ENCODE results near the gene NOX5. TPM values are rescaled to one million over a fixed set of nuclear protein-coding genes. Genes with fewer than 3 reads are reported as not detected.

Gene NOX5
- total RNA-seq (0.05 TPM in 1 of 2 replicates, not detected in the other), polyA plus RNA-seq (0.01 and 0.26 TPM in 2 replicates), polyA minus RNA-seq (under 0.01 and 0.09 TPM in 2 replicates)
- 0.09 TPM for total RNA-seq (2013)

GRCh38 chr15:69014454-69014853 is at the start of gene NOX5:
Gene NOX5 (plus strand): TSS chr15:69014695. CDS start chr15:69014736, 41 bp downstream.
- Histone ChIP-seq H2AFZ (ENCODE audit: insufficient read depth, low read depth, low read length, poor library complexity, severe bottlenecking) (no peak within 1 kb of the TSS), H3K4me1 (ENCODE audit: control insufficient read depth in 2 of 2, insufficient read depth in 2 of 2, low read length in 2 of 2) (no peaks in the 10 kb centered on the region), H3K9me3 (ENCODE audit: control extremely low read depth in 1 of 3, control insufficient read depth in 2 of 3, insufficient read depth in 1 of 3, low read length in 2 of 3) (peaks cover 0 to 17% (median 2%) of the 10 kb centered on the region in 3 donors), H3K4me2 (replicated peaks; ENCODE audit: low read depth, low read length, poor library complexity, severe bottlenecking) (no peak within 1 kb of the TSS), H3K9ac (ENCODE audit: low read length) (no peak within 1 kb of the TSS), H3K27ac (ENCODE audit: low read length in 2 of 2) (no peak within 1 kb of the TSS), H3K36me3 (replicated peaks in 1 of 2; ENCODE audit: control extremely low read depth in 1 of 2, control insufficient read depth in 1 of 2, extremely low read depth in 1 of 2, insufficient read depth in 2 of 2, low read length in 1 of 2) (no peaks in the 10 kb centered on the region), H3K27me3 (replicated peaks in 1 of 4; ENCODE audit: control extremely low read depth in 1 of 4, control insufficient read depth in 3 of 4, insufficient read depth in 4 of 4, low read length in 3 of 4) (no peaks in the 10 kb centered on the region), H4K20me1 (ENCODE audit: control insufficient read depth, insufficient read depth, low read length, poor library complexity, severe bottlenecking) (no peaks in the 10 kb centered on the region), H3K4me3 (ENCODE audit: control extremely low read depth in 1 of 5, extremely low read depth in 1 of 5, insufficient read depth in 1 of 5, low read depth in 2 of 5, low read length in 4 of 5) (no peak within 1 kb of the TSS), H3K79me2 (ENCODE audit: control insufficient read depth, insufficient read depth, low read length) (no peaks in the 10 kb centered on the region)
- ChIA-PET POLR2A (no interaction called here), CTCF (no interaction called here)
- 89% methylated on average over 1 of the region's 1 CpG for WGBS (ENCODE audit: insufficient coverage)
- Mint-ChIP-seq H3K4me1 (no peaks in the 10 kb centered on the region), H3K4me3 (no peak within 1 kb of the TSS), H3K9me3 (ENCODE audit: insufficient read depth) (peaks cover 3% of the 10 kb centered on the region), H3K27ac (no peak within 1 kb of the TSS), H3K27me3 (peaks cover 18% of the 10 kb centered on the region)
- DNase-seq, result no peak
- no peak for TF ChIP-seq EZH2 (IDR thresholded peaks at IDR 0.05; ENCODE audit: borderline replicate concordance, insufficient read depth, low read depth, low read length, poor library complexity, severe bottlenecking)
- TF ChIP-seq CTCF (IDR thresholded peaks at IDR 0.05), result no peak
- no peak for ATAC-seq (ENCODE audit: low read depth)
- intact Hi-C loops (cut with micrococcal nuclease), result no loop called here

- Histone ChIP-seq H3K9ac (ENCODE audit: low read length) (no peak overlapping the region), H3K4me1 (ENCODE audit: control insufficient read depth in 2 of 2, insufficient read depth in 2 of 2, low read length in 2 of 2) (no peaks in the 10 kb centered on the region), H3K4me2 (replicated peaks; ENCODE audit: low read depth, low read length, poor library complexity, severe bottlenecking) (no peak overlapping the region), H3K4me3 (ENCODE audit: control extremely low read depth in 1 of 5, extremely low read depth in 1 of 5, insufficient read depth in 1 of 5, low read depth in 2 of 5, low read length in 4 of 5) (no peak overlapping the region), H3K36me3 (replicated peaks in 1 of 2; ENCODE audit: control extremely low read depth in 1 of 2, control insufficient read depth in 1 of 2, extremely low read depth in 1 of 2, insufficient read depth in 2 of 2, low read length in 1 of 2) (no peaks in the 10 kb centered on the region), H3K79me2 (ENCODE audit: control insufficient read depth, insufficient read depth, low read length) (no peaks in the 10 kb centered on the region), H4K20me1 (ENCODE audit: control insufficient read depth, insufficient read depth, low read length, poor library complexity, severe bottlenecking) (no peaks in the 10 kb centered on the region), H3K27me3 (replicated peaks in 1 of 4; ENCODE audit: control extremely low read depth in 1 of 4, control insufficient read depth in 3 of 4, insufficient read depth in 4 of 4, low read length in 3 of 4) (no peaks in the 10 kb centered on the region), H3K27ac (ENCODE audit: low read length in 2 of 2) (no peak overlapping the region), H3K9me3 (ENCODE audit: control extremely low read depth in 1 of 3, control insufficient read depth in 2 of 3, insufficient read depth in 1 of 3, low read length in 2 of 3) (peaks cover 0 to 6% (median 4%) of the 10 kb centered on the region in 3 donors), H2AFZ (ENCODE audit: insufficient read depth, low read depth, low read length, poor library complexity, severe bottlenecking) (no peak overlapping the region)
- intact Hi-C loops (cut with micrococcal nuclease), result no loop called here
- ChIA-PET CTCF (no interaction called here), POLR2A (no interaction called here)
- H3K27ac Mint-ChIP-seq, result no peak overlapping the region
- H3K9me3 Mint-ChIP-seq (ENCODE audit: insufficient read depth), result peaks cover 21% of the 10 kb centered on the region
- no peak for TF ChIP-seq EZH2 (IDR thresholded peaks at IDR 0.05; ENCODE audit: borderline replicate concordance, insufficient read depth, low read depth, low read length, poor library complexity, severe bottlenecking)
- H3K4me3 Mint-ChIP-seq, result no peak overlapping the region
- H3K4me1 Mint-ChIP-seq, result peaks cover 5% of the 10 kb centered on the region
- 93% methylated on average over 3 of the region's 5 CpGs for WGBS (ENCODE audit: insufficient coverage)
- ATAC-seq (ENCODE audit: low read depth) (no peak), DNase-seq (no peak)
- peaks cover 13% of the 10 kb centered on the region for H3K27me3 Mint-ChIP-seq
Measured at GRCh38 chr15:68966996-68967395, 47.5 kb upstream of the NOX5 start.
